ENCODE measurements around the gene FCHO1.
A peak's percentile ranks its signal among the peaks of the same experiment; 100 is the strongest.

Gene FCHO1

DNA sequence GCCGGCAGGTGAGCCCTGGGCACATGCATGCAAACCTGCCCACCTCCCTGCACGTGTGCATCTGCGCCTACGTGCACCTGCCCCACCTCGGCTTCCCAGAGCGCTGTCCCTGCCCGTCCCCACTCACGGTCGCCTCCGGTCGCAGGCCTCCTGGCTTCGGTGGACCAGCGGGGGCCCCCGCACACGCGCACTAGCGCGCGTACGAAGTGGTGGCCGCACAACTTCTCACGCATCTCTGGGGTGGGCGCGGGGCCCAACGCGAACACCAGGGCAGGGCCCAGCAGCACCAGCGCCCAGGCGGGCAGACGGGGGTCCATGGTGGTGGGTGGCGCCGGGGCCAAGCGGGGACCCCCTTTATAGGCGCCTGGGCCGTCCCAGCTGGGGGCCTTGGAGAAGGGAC, 69.9 kb downstream of the FCHO1 start, which contains the start of gene INSL3:
Gene INSL3 (minus strand): TSS at position 330 of the 400 bp plus-strand sequence. CDS start 13 bp downstream, at position 317.
- no peaks in the 10 kb centered on the region; the same call in 1 of the 2 replicates for H3K9me3 ChIP-seq
- no peak for DNase-seq
- TF ChIP-seq, protein P1, sequence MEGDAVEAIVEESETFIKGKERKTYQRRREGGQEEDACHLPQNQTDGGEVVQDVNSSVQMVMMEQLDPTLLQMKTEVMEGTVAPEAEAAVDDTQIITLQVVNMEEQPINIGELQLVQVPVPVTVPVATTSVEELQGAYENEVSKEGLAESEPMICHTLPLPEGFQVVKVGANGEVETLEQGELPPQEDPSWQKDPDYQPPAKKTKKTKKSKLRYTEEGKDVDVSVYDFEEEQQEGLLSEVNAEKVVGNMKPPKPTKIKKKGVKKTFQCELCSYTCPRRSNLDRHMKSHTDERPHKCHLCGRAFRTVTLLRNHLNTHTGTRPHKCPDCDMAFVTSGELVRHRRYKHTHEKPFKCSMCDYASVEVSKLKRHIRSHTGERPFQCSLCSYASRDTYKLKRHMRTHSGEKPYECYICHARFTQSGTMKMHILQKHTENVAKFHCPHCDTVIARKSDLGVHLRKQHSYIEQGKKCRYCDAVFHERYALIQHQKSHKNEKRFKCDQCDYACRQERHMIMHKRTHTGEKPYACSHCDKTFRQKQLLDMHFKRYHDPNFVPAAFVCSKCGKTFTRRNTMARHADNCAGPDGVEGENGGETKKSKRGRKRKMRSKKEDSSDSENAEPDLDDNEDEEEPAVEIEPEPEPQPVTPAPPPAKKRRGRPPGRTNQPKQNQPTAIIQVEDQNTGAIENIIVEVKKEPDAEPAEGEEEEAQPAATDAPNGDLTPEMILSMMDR (IDR thresholded peaks at IDR 0.05; ENCODE audit: low read depth, low read length): no peak
- H3K36me3 ChIP-seq: no peaks in the 10 kb centered on the region
- no peaks in the 10 kb centered on the region for H3K4me1 ChIP-seq
- H3K27me3 ChIP-seq: no peaks in the 10 kb centered on the region
- H3K4me3 ChIP-seq (ENCODE audit: low read depth, low read length): no peak within 1 kb of the TSS

DNA sequence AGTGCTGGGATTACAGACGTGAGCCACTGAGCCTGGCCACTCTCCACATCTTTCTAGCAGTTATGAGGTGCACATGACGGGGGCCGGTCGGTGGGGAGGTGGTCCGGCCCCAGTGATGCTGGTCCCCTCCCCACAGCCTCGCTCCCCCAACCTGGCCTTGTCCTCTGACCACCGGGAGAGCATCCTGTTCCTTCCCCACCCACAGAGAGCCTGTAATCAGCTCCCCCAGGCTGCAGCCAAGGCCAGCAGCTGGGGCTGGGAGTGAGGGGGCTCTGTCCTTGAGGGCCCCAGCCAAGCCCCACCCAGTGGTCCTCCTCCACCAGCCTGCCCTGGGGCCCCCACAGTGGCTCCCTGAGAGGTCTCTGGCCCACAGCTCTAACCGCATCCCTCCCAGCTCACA, 73.1 kb downstream of the FCHO1 start:
- Histone ChIP-seq H3K36me3 (no peaks in the 10 kb centered on the region), H3K27me3 (no peaks in the 10 kb centered on the region), H3K4me3 (ENCODE audit: low read depth, low read length) (no peak overlapping the region), H3K4me1 (no peaks in the 10 kb centered on the region), H3K9me3 (no peaks in the 10 kb centered on the region)
- TF ChIP-seq, protein P1 (IDR thresholded peaks at IDR 0.05; ENCODE audit: low read depth, low read length): no peak
- no peak for DNase-seq

DNA sequence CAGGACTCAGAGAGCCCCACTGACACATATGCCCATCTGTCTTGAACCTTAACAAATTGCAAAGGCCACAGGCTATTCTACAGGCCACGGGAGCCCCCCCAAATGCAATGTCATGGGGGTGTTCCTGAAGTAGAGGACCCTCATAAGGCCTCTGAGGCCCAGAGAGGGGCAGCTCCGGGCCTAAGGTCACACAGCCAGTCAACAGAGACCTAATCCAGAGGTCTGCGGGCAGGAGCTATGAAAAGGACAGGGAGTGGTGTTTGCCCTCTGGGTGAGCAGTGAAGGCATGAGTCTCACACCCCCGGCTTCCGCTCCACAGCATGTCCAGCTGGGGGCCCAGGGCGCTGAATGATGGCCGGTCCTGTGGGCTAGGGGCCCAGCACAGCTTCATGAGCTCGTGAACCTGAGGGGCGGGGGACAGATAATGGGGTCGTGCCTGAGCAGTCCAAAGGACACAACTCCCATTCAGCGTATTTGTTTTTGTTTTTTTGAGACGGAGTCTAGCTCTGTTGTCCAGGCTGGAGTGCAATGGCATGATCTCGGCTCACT, 75.3 kb downstream of the FCHO1 start:
- TF ChIP-seq, protein P1 (IDR thresholded peaks at IDR 0.05; ENCODE audit: low read depth, low read length): no peak
- Histone ChIP-seq H3K9me3 (no peaks in the 10 kb centered on the region), H3K4me3 (ENCODE audit: low read depth, low read length) (no peak overlapping the region), H3K4me1 (no peaks in the 10 kb centered on the region), H3K36me3 (no peaks in the 10 kb centered on the region), H3K27me3 (no peaks in the 10 kb centered on the region)
- DNase-seq: no peak

DNA sequence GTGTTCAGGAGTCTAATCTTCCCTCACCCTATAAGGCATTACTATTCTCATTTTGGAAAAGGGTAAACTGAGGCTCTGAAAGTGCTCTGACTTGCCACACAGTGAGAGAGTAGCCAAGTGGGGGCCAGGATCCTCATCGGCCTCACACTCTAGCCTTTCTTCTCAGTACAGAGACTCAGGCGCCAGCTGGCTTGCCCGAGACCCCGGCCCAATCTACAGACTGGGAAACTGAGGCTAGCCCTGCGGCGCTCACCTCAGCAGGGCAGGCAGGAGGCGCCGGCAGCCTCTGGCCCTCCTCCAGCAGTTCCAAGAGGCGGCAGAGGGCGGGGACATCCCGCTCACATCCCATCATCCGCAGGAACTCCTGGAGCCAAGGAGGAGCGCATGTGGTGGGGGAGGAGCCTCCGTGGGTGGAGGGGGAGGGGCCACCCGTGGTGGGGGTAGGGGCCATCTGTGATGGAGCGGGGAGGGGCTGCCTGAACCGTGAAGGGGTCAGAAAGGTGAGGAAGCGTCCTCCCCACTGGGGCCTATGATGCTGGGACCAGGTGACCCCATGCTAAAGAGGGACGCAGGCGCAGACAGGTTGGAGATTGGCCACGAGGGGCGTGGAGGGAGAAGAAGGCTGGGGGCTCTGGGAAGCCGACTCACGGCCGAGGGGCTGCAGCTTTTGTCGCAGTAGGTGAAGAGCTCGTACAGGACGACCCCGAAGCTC, 78.7 kb downstream of the FCHO1 start:
- Histone ChIP-seq H3K9me3 (no peaks in the 10 kb centered on the region), H3K36me3 (no peaks in the 10 kb centered on the region), H3K4me3 (ENCODE audit: low read depth, low read length) (peak overlapping the region; percentile 68), H3K27me3 (no peaks in the 10 kb centered on the region), H3K4me1 (no peaks in the 10 kb centered on the region)
- DNase-seq: peak; percentile 84
- TF ChIP-seq, protein P1 (IDR thresholded peaks at IDR 0.05; ENCODE audit: low read depth, low read length): peak; percentile 11; the same call in 1 of the 2 replicates

DNA sequence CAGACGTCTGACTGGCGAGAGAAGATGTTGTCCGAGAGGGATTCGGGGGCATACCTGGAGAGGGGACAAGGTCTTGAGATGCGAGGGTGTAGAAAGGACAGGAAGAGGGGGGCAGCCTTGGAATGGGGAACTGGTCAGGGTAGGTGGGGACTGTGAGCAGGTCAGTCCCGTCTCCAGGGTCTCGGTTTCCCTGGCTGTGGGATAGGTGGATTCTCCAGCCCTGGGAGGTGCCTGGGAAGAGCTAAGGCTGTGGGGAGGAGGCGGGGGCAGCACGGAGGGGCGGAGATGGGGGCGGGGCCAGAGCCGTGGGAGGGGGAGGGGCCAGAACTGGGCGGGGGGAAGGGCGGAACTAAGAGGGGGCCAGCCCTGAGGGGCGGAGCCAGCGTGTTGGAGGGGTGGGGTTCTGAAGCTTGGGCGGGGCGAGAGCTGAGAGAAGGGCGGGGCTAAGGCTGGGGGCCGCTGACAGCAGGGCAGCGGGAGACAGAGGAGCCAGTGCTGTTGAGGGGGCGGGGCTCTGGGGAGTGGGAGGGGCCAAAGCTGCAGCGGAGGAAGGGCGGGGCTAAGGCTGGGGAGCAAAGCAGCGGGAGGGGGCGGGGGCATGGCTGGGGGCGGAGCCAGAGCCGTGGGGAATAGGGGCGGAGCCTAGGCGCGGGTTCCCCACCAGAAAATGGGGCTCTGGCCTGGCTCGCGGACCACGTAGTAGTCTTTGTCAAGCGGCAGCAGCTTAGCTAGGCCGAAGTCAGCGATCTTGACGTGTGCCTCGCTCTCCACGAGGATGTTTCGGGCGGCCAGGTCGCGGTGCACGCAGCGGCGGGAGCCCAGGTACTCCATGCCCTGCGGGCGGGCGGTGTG, 79.5 kb downstream of the FCHO1 start:
- TF ChIP-seq, protein P1 (IDR thresholded peaks at IDR 0.05; ENCODE audit: low read depth, low read length): no peak
- Histone ChIP-seq H3K4me3 (ENCODE audit: low read depth, low read length) (peak overlapping the region; percentile 68), H3K4me1 (no peaks in the 10 kb centered on the region), H3K9me3 (no peaks in the 10 kb centered on the region), H3K27me3 (no peaks in the 10 kb centered on the region), H3K36me3 (no peaks in the 10 kb centered on the region)
- peak; percentile 99 for DNase-seq

Data from BE2C (cell line).